ENCODE results near the gene LRRC31.

LRRC31 gene

GRCh38 chr3:169813278-169813677, 56.5 kb downstream of the LRRC31 start:
- no peak for DNase-seq (ENCODE audit: low read depth)

- DNase-seq (ENCODE audit: low read depth): peak; percentile 53
Observed at GRCh38 chr3:169812332-169813235, 57.2 kb downstream of the LRRC31 start, which contains the start of the genes LRRC34 and LRRIQ4. Gene LRRC34 (minus strand): TSS chr3:169812904. CDS start chr3:169812548, 356 bp downstream. Gene LRRIQ4 (plus strand): TSS chr3:169812870. CDS start chr3:169821922, 9,052 bp downstream.

- no peak for DNase-seq (ENCODE audit: low read depth)
Observed at GRCh38 chr3:169811631-169812331, 58.0 kb downstream of the LRRC31 start.

- DNase-seq (ENCODE audit: low read depth): no peak
Observed at GRCh38 chr3:169809230-169809795, 60.4 kb downstream of the LRRC31 start.

- DNase-seq (ENCODE audit: low read depth): no peak
Observed at GRCh38 chr3:169804681-169805080, 65.1 kb downstream of the LRRC31 start.

- no peak for DNase-seq (ENCODE audit: low read depth)
Observed at GRCh38 chr3:169792359-169792758, 77.4 kb downstream of the LRRC31 start.

- DNase-seq (ENCODE audit: low read depth): no peak
Observed at GRCh38 chr3:169790687-169791429, 78.9 kb downstream of the LRRC31 start.

- no peak for DNase-seq (ENCODE audit: low read depth)
Observed at GRCh38 chr3:169790219-169790618, 79.5 kb downstream of the LRRC31 start.

Data from stimulated activated CD8-positive, alpha-beta memory T cell treated with anti-CD3 and anti-CD28 coated beads, Interleukin-12 subunit alpha, Interleukin-12 subunit beta, amount 100 ng/mL, for 1 hour (primary cell).